ENCODE data around the gene CDNF. TPM values are rescaled to one million over a fixed set of nuclear protein-coding genes. Genes with fewer than 3 reads are reported as not detected.

Gene CDNF
- total RNA-seq, 2 experiments from 2014 or later: 0.63 to 0.75 TPM

DNA sequence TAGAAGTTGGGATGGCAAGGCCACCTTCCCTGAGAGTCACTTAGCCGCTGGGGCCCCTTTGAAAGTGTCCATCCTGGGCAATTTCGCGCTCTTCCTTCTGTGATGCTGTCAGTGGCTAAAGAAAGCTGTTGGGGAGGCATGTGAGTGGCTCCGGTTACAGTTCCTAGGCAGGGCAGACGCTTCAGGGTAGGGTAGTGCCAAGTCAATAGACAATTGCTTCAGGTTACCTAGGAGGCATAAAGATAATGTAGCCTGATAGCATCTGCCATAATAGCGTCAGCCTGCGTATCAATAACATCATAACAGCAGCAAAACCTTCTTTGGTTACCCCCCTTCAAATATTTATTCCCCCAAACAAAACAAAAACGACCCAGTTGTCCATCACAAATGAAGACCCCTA is 63.0 kb downstream of the CDNF start, which contains the start of gene FAM107B:
Gene FAM107B, minus strand, starts transcription at position 101 of the 400 bp plus-strand sequence. CDS start 234 bp downstream, outside the sequence.
- POLR2A ChIA-PET: no interaction called here

DNA sequence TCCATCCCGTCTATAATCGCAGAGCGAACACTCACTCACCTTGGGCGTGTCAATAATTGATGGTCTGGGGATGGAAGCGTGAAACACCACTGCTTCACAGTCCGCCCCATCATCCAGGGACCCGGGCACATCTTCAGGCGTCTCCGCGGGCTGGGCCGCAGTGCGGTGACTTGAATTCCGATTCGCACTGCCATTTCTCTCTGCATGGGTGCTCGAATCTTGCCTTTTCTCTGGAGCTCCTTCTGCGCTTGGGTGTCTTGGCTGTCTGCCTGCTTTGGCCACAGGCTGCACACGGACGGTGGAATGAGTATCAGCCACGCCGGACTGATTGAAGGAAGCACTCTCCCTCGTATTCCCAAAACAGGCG is 63.6 kb downstream of the CDNF start:
- no peaks in the 10 kb centered on the region for H3K36me3 Mint-ChIP-seq (ENCODE audit: low read depth)
- no peak overlapping the region for H3K4me3 Mint-ChIP-seq
- H3K27me3 Mint-ChIP-seq: peaks cover 2% of the 10 kb centered on the region
- no peaks in the 10 kb centered on the region for H3K4me1 Mint-ChIP-seq
- DNase-seq: no peak
- no peaks in the 10 kb centered on the region for H3K9me3 Mint-ChIP-seq
- no peak overlapping the region for H3K27ac Mint-ChIP-seq
- POLR2A ChIA-PET: no interaction called here
- CTCF ChIA-PET: no interaction called here

More for the DNA sequence above, 63.0 kb downstream of the CDNF start, which contains the start of gene FAM107B:
- Mint-ChIP-seq H3K4me1 (no peaks in the 10 kb centered on the region), H3K27ac (no peak within 1 kb of the TSS), H3K36me3 (ENCODE audit: low read depth) (no peaks in the 10 kb centered on the region), H3K9me3 (no peaks in the 10 kb centered on the region), H3K27me3 (peaks cover 2% of the 10 kb centered on the region), H3K4me3 (no peak within 1 kb of the TSS)
- DNase-seq: no peak
- CTCF ChIA-PET: no interaction called here

DNA sequence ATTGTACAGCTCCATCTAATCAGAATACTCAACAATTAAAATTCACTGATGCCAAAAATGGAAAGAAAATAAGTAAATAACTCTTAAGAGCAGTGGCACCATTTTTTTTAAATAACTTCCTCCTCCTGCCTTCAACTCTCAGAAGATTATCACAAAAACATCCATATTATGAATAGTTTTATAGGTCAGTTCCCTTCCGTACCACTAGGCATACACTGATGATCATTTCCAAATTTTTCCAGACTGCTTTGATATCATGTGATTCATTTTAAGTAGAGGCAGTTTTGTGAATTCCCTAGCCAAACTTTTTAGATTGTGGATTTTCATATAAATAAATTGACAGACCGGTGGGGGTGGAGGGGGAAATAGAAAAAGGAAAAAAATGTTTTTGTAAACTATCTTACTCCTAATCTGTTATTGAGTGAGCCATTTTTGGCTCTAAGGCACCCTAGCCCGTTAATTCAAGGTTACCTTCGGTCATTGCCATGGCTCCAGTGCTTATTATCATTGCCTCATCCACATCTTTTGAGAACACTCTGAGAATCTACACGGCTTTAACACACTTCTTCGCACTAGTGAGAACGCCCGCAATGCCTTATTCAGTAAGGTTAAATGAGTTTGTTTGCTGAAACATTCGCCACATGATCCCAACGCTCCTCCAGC is 64.2 kb downstream of the CDNF start:
- H3K36me3 Mint-ChIP-seq (ENCODE audit: low read depth): no peaks in the 10 kb centered on the region
- ChIA-PET POLR2A (no interaction called here), CTCF (no interaction called here)
- H3K4me3 Mint-ChIP-seq: no peak overlapping the region
- H3K9me3 Mint-ChIP-seq: no peaks in the 10 kb centered on the region
- no peaks in the 10 kb centered on the region for H3K4me1 Mint-ChIP-seq
- peaks cover 2% of the 10 kb centered on the region for H3K27me3 Mint-ChIP-seq
- no peak overlapping the region for H3K27ac Mint-ChIP-seq
- DNase-seq: no peak

DNA sequence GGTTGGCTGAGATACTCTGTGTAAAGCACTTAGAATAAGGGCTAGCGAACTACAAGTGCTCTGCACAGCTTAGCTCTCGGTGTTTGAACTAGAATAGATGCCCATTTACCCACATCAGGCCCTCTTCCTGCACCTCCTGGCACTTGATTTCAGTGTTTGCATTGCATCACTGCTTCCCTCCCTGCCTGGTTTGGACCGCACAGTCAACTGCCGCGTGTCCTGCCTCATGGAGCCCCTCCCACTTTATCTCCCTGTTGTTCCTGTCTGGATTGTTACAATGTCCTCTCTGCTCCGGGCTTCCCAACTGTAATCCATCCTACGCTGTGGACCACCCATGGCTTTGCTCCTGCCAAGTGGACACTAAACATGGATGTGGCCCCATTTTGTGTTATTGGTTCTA is 65.4 kb downstream of the CDNF start:
- no peaks in the 10 kb centered on the region for H3K9me3 Mint-ChIP-seq
- H3K27me3 Mint-ChIP-seq: peaks cover 3% of the 10 kb centered on the region
- no peaks in the 10 kb centered on the region for H3K4me1 Mint-ChIP-seq
- H3K36me3 Mint-ChIP-seq (ENCODE audit: low read depth): no peaks in the 10 kb centered on the region
- H3K4me3 Mint-ChIP-seq: no peak overlapping the region
- POLR2A ChIA-PET: no interaction called here
- H3K27ac Mint-ChIP-seq: no peak overlapping the region
- DNase-seq: no peak
- CTCF ChIA-PET: no interaction called here

DNA sequence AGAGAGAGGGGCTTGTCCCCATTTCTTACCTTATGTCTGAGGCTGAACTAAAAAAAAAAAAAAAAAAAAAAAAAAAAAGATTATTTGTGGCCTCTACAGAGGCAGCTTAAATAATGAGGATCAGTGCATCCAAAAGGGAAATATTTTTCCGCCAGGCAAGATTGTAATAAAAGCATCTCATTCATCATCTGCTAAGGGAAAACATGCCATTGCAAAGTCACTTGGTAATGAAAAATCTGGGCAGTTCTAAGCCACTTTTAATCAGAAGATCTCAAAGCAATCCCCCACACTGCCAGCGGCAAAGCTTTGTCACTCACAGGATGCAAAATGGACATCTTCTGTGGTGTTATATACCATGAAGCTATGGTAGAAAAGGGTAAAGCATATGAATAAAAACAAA is 66.9 kb downstream of the CDNF start:
- ChIA-PET POLR2A (no interaction called here), CTCF (no interaction called here)
- DNase-seq: no peak
- H3K36me3 Mint-ChIP-seq (ENCODE audit: low read depth): no peaks in the 10 kb centered on the region
- H3K27me3 Mint-ChIP-seq: peaks cover 3% of the 10 kb centered on the region
- no peak overlapping the region for H3K4me3 Mint-ChIP-seq
- H3K27ac Mint-ChIP-seq: no peak overlapping the region
- no peaks in the 10 kb centered on the region for H3K9me3 Mint-ChIP-seq
- H3K4me1 Mint-ChIP-seq: no peaks in the 10 kb centered on the region

Other genes starting within 250 kb of the CDNF start
- gene FAM107B, start 63.1 kb downstream of the CDNF start, total RNA-seq: 100 to 1,000 TPM; 229 to 235 TPM
- gene HSPA14, start 269 bp upstream of the CDNF start, total RNA-seq: 10 to 100 TPM; 21.9 to 23.1 TPM
- gene MSANTD7, start 269 bp upstream of the CDNF start, total RNA-seq: 10 to 100 TPM; 15.5 to 18.7 TPM
- gene SUV39H2, start 40.8 kb upstream of the CDNF start, total RNA-seq: 10 to 100 TPM; 24.5 to 25.2 TPM
- gene DCLRE1C, start 116.1 kb upstream of the CDNF start, total RNA-seq: 10 to 100 TPM; 36.8 to 40.4 TPM
- gene MEIG1, start 121.4 kb upstream of the CDNF start, total RNA-seq: 1 to 10 TPM in 1 of 2 experiments, under 1 TPM in 1; 0.75 to 1.3 TPM
- gene OLAH, start 205.9 kb upstream of the CDNF start, total RNA-seq: 1 to 10 TPM; 4.0 to 4.2 TPM

Data from activated CD4-positive, alpha-beta memory T cell treated with anti-CD3 and anti-CD28 coated beads, Interleukin-2, amount 10 ng/mL, durations not matched to agents 7 days and 5 days (primary cell).